ENCODE measurements around the gene ASIP. TPM values are rescaled to one million over a fixed set of nuclear protein-coding genes. Genes with fewer than 3 reads are reported as not detected.

ASIP gene
- total RNA-seq, 1 donor from 2014 or later = not detected

- intact Hi-C loops (cut with micrococcal nuclease) = loop anchor here (1.0 to 2.0 kb wide), 4 partner anchors 165 to 457 kb away; partner anchors contain the start of gene DYNLRB1
Measured at GRCh38 chr20:34311118-34312023, 70.1 kb downstream of the ASIP start.

DNA sequence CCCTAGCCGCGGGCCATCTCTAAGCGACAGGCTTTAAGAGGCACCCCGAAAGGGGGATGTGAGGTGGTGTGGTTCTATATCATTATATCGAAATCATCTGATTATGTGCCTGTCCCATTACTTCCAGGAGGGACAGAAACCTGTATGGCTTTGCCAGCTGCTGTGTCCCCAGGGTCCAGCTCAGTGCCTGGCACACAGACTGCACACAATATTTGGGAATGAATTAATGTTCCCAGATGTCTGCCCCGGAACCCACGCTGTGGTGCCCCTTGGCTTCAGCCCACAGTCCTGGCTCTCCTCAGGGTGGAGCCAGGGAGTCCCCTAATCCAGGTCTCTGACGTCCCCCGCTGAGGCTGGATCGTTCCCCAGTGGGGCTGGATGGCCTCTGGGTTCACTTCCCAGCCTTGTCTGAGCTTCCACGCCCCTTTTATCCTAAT lies 70.8 kb downstream of the ASIP start:
- intact Hi-C loops (cut with micrococcal nuclease) = loop anchor here (1.0 to 2.0 kb wide), 4 partner anchors 165 to 457 kb away; partner anchors contain the start of gene DYNLRB1

DNA sequence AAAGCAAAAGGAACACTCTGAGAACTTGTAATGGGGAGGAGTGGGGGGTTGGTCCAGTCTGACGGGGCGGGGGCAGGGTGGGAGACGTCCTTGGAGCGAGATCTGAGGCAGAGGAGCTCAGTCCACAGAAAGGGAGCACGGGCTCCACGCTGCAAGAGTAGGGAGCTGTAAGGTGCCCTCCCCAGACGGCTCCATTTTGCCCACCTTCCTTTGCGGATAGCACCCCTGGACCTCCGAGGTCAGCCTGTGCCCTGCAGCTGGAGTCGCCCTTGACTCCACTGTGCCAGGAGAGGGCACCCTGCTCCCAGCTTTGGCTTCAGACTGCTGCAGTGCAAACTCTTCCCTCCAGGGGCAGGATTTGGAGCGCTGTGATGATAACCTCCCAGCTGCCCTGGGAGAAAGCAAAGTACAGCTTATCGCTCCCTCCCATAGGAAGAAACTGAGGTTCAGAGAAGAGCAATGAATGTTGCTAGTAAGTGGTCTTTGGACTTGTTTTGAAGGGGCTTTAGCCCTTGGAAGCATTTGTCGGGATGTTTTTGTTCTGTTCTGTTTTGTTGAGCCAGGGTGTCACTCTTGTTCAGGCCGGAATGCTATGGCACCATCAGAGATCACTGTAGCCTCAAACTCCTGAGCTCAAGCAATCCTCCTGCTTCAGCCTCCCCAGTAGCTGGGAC lies 71.5 kb downstream of the ASIP start:
- intact Hi-C loops (cut with micrococcal nuclease) = loop anchor here (1.0 to 2.0 kb wide), 4 partner anchors 164 to 456 kb away; partner anchors contain the start of gene DYNLRB1

- intact Hi-C loops (cut with micrococcal nuclease) = no loop called here
Measured at GRCh38 chr20:34315236-34315635, 74.0 kb downstream of the ASIP start.

DNA sequence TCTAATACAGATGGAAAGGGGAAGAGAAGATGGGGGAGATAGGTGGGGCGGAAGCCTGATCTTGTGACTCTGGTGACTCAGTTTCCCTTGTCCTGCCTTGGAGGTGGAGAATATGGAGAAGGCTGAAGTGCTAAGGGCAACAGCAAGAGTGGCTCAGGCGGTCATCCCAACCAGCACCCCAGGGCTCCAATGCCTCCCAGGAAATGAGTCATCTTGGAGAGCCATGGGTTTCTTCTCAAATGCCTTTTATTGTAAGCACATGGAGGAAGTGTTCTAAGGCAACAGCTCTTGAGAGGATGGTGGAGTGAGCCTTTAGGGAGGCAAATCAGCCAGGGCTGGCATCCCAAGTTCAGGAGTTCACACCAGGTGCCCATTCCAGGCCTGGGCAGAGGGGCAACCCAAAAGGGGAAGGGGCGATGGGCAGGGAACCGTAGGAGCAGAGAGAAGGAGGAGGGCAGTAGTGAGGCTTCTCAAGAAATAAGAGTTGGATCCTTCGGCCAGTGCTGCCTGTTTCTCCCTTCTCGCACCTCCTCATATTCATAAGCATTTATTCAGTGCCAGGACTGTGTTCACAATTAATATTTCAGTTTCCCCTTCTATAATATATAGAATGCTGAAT lies 75.1 kb downstream of the ASIP start:
- intact Hi-C loops (cut with micrococcal nuclease) = no loop called here

Other genes with a start within 250 kb of the ASIP start
- 190 and 193 TPM in 2 replicates for gene RALY, start 247.5 kb upstream of the ASIP start, total RNA-seq
- gene EIF2S2, start 129.2 kb upstream of the ASIP start, total RNA-seq = 72.9 and 74.2 TPM in 2 replicates
- 76.9 and 78.2 TPM in 2 replicates for gene AHCY, start 61.9 kb downstream of the ASIP start, total RNA-seq
- 48.5 and 53.2 TPM in 2 replicates for gene ITCH, start 121.8 kb downstream of the ASIP start, total RNA-seq

Measured in T-helper 2 cell treated with Interferon-gamma antibody and Interleukin-4, amounts not matched to agents 100 ng/mL and 5 ng/mL, for 36 hours (primary cell).